Heart left ventricle (tissue), 13 donors: ENCODE measurements around the gene PABPC3.

Experiments used
- CTCF ChIP-seq, 12 donors: fragments of 200-600 bp; sonication (generic) in 4 of 12; IDR thresholded peaks; one replicate each; pipeline versions ENCODE4 v1.5.0 to v1.8.0; 2018 to 2022; ENCODE audit warnings: antibody characterized with exemption in 12 of 12, mild to moderate bottlenecking in 5 of 12
- POLR2A ChIP-seq, 2 donors: fragments of 450-650 bp; IDR thresholded peaks; one replicate each; pipeline ENCODE4 v1.6.1; 2017; ENCODE audit warnings: antibody characterized with exemption in 2 of 2, mild to moderate bottlenecking in 2 of 2, moderate library complexity in 2 of 2
- donor health status: ischemic (EF 13 %, LVEDD 7.1; RV severe dilation, severe dysfunction).
- donor health status: DM: no; HTN: yes; CAD: no.
- donor health status: DM: no; HTN: no; CAD: no.
- donor health status: ischemic (EF 25% LVEDD 6.9; RV normal size, moderate dysfunction).
- donor health status: ischemic (EF 25% LVEDD 5.7; RV mildly dilated, moderate dysfunction).
- donor health status: ischemic (EF 35%, LVEDD 5.7; RV mildly dilated, moderate dysfunction).
- donor health status: nonischemic (EF 11% LVEDD 7.7; RV severe dilation, severe dysfunction).
- donor health status: DM: yes; HTN: yes; CAD: no.
- donor health status: PGD.
- donor health status: ischemic (EF 29% LVEDD 5.4; RV normal size, mild dysfunction).
- donor health status: nonischemic (EF 23%, LVEDD 6.1; RV moderate dilation, normal function).

DNA sequence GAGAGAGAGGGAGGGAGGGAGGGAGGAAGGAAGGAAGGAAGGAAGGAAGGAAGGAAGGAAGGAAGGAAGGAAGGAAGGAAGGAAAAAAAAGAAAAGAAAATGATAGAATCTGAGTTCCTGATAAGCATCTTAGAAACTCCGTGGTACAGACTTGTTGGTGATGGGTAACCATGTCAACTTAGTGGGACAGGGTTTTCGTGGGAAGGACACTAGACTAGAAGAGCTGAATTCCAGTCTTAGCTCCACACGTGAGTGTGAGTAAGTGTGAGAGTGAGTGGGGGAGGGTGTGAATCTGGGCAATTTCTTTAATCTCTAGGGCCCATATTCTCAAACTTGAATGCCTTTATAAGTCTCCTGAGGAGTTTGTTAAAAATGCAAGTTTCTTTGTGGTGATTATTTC is 35.0 kb downstream of the PABPC3 start:
- TF ChIP-seq CTCF (IDR thresholded peaks at IDR 0.05) (no peak), POLR2A (IDR thresholded peaks at IDR 0.05) (no peak)
